SHP77 treated with DMSO at 0.1 percent for 48 hours (cell line): Measurements from ENCODE around the gene ARRB1.
A peak's percentile ranks its signal among the peaks of the same experiment; 100 is the strongest.
"Not testable (repeated sequence)": the region's sequence is repeated elsewhere in the genome, so short reads cannot be mapped to it uniquely, and the experiment has no call there.

Source experiments
- DNase-seq: peaks from one replicate; lab custom pipeline; 2025; lab: John Stamatoyannopoulos, UW

ARRB1 gene

DNA sequence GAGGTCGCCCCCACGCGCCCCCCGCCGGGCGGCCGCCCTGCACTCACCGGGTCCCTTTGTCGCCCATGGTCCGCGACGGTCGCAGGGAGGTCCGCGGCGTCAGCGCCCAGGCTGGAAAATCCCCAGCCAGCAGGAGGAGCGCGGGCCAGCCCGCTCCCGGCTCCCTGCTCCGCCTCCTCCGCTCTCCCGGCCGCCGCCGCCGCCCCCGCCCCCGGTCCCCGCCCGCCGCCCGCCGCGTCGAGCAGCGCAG, at the start of gene ARRB1:
Gene ARRB1 (minus strand): TSS at position 121 of the 250 bp plus-strand sequence. CDS start 54 bp downstream, at position 67.
- DNase-seq: no peak

DNA sequence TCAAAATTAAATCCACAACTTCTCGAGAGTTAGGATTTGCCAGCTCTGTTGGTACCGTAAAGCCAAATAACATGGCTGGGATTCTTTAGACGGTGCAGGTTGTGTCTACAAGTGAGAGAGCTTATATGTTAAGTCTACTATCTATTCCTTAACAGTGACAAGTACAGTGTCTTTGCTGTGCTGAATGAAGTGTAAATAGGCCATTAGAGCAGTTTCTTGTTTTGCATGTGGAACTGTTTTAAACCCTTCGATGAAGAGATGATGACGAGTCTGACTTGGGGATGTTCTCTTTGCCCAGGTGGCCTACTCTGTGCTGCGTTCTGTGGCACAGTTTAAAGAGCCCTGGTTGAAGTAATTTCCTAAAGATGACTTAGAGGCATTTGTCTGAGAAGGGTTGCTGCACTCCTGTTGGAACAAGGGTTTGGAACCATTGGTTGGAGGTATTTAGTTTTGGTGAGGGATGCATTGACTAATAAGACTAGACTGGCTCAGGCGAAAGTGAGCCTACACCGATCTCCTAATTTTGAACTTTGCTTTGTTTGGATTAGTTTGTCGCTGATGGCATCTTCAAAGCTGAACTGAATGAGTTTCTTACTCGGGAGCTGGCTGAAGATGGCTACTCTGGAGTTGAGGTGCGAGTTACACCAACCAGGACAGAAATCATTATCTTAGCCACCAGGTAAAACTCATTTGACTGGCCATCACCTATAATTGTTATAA, 48.8 kb upstream of the ARRB1 start:
- no peak for DNase-seq

DNA sequence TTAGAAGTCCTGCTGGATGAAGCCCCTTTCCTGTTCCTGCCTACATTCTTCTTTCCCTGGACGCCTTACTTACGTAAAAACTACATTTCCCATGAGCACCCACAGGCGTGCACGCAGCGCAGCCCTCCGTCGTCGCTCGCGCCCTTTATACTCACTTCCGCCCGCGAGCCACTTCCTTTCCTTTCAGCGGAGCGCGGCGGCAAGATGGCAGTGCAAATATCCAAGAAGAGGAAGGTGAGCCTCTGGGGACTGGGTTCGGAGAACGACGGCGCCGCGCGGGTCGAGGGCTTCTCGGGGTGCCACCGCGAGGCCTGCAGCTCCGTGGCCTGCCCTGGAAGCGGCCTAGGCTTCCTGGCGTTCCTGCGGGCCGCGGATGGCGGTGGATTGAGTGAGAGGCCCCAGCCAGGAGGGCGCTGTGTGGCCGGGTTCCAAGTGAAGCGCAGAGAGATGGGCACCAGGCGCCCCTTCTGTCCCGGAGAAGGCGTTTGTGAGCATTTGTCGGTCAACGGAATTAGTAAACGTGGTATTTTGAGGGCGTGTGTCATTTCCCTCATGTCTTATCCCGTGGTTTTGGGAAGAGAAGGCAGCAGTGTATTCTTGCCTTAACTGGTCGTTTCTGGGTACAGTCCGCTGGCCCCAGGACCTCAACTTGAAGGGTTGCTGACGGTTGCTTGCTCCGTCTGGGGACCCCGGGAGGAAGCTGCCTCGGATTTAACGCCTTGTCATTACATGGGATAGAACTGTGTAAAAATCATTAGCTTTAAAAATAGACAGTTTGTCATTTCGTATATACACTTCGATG, 48.1 kb upstream of the ARRB1 start, which contains the start of gene RPS3:
Gene RPS3 (plus strand): TSS at position 175 of the 802 bp plus-strand sequence. CDS start 30 bp downstream, at position 205.
- peak; percentile 94 for DNase-seq

DNA sequence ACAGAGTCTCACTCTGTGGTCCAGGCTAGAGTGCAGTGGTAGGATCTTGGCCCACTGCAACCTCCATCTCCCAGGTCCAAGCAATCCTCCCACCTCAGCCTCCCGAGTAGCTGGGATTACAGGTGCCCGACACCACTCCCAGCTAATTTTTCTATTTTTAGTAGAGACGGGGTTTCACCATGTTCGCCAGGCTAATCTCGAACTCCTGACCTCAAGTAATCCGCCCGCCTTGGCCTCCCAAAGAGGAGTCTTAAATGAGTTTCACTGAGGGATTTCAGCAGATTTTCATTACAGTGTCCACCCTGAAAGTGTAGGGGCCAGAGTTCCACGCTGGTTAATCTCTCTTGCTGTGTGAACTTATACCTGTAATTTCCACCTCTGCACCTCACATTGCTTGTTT, 47.4 kb upstream of the ARRB1 start:
- DNase-seq: no peak

DNA sequence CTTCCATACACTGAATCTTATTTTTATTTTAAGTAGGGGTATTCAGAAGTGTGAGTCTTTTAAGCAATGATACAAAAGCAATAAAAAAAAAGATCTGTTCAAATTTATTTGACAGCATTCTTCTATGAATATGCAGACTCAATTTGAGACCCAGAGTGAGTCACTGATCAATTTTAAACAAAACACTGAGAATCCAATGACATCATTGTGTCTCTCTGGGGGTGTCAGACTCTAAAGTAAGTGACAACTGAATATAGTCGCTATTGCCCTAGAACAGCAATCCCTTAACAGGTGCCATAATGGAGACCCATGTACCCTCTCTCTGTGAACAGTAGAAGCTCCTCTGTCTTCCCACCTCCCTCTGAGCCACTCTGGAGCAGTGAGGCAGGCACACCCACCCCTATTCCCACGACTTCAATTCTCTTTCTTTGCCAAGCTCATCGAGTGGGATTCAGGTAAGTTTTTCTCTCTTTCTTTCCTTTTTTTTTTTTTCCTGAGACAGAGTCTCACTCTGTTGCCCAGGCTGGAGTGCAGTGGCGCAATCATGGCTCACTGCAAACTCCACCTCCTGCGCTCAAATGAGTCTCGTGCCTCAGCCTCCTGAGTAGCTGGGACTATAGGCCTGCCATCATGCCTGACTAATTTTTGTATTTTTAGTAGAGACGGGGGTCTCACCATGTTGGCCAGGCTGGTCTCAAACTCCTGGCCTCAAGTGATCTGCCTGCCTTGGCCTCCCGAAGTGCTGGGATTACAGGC, 42.8 kb upstream of the ARRB1 start:
- no peak for DNase-seq

DNA sequence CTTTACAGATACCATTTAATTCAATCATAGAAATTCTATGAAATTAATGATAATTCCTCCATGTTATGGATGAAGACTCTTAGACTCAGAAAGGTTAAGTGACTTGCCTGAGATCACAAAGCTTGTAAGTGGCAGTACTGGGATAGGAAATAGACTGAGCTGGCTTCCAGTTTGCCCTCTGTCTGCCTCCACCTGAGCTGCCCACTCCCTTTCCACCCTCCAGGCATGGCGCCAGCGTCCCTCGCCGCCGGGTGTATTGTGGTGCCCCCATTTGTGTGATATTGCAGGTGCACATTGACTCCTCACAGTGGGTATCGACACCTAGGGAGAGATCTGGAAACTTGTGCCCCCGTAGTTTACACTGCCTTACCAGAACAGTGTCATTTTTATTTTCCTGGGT, 38.5 kb upstream of the ARRB1 start:
- no peak for DNase-seq

DNA sequence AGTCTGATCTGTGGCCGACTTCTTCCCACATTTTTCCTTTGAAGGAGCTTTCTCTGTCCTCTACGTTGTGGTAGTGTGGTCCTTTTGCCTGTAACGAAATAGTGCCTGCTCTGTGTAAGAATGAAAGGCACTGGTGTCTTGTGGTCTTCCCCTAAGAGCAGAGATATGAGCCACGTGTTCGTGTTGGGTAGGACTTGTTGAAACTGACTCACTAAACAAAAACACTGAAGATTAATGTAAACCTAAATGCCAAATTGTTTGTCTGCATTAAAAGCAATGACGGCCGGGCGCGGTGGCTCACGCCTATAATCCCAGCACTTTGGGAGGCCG, 37.8 kb upstream of the ARRB1 start:
- DNase-seq: no peak

DNA sequence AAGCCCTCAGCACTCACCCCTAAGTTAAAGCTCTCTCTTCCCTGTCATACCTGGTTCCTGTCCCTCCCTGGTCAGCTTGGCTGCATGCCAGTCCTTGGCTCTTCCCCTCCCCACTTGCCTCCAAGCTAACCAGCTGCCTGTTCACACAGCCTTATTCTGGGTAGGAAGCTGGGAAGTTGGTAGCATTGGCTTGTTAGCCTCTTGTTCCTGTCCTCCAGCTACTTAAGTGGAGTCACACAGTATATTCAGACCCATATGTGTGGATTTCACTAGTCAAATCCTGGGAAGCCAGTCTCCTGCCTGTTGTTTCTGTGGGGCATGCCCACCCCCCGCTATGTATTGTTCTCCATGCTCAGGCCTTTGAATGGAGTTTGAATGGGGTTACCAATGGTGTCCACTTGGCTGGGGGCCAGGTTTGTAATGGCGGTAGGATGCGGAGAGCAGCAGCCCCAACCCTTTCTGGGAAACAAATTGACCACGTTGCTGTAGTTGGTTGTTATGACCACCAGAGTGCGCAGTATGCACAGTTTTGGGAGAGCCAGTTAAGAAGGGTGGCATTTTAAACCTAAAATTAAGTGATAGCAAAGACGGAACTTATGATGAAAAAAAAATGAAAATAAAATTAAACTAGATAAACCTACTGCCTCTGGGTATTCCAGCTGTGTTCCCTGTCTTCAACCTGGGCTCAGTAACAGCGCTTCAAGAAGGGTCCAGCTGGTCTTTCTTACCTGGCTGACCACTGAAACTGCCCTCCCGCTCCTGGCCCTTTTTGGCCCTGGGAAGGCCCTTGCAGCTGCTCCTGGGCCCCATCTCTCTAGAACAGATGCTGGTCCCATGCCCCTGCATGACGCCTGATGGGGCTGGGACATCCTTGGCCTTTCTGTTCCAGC, 37.2 kb upstream of the ARRB1 start:
- DNase-seq: peak; percentile 82

DNA sequence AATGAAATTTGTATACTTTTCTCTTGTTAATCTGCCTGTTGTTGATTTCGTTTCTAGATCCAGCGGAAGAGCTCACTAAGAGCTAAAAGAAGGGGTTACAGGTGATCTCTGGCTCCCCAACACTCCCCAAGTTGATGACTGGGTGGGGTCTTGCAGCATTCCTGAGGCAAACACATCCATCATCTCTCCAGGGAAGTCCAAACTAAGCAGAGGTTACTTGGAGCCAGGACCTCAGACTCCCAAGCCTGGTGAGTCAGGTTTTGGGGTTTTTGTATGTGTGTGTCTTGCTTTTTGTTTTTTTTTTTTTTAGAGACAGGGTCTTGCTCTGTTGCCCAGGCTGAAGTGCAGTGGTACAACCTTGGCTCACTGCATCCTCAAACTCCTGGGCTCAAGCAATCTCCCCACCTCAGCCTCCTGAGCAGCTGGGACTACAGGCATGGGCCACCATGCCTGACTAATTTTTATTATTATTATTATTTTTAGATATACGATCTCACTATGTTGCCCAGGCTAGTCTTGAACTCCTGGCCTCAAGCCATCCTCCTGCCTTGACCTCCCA, 36.4 kb upstream of the ARRB1 start:
- DNase-seq: no peak

DNA sequence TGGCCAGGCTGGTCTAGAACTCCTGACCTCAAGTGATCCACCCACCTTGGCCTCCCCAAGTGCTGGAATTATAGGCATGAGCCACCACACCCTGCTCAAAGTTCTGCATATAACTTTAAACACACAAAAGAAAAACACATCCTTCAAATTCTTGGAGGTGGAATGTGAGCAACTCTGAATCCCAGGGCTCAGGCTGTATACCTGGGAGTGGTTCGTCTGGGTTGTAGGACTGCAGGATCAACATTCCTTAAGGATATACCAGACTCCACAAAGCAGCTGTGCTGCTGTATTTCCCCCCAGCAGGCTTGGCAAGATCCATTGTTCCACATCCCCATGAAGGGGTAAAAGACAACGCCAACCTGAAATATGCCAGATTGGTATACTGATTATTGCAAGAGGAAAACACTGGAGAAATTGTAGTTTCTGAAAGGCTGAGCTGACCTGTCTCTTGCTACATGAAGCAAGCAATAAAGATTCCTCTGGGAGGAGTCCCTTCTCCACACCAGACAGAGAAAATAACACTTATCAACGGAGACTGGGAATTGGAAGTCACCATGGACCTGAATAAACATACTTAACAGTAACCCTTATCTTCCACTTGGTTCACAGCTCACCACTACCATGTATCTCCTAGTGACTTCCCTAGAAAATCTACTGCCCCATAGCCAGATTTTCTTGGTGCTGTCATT, 35.6 kb upstream of the ARRB1 start:
- DNase-seq: no peak

DNA sequence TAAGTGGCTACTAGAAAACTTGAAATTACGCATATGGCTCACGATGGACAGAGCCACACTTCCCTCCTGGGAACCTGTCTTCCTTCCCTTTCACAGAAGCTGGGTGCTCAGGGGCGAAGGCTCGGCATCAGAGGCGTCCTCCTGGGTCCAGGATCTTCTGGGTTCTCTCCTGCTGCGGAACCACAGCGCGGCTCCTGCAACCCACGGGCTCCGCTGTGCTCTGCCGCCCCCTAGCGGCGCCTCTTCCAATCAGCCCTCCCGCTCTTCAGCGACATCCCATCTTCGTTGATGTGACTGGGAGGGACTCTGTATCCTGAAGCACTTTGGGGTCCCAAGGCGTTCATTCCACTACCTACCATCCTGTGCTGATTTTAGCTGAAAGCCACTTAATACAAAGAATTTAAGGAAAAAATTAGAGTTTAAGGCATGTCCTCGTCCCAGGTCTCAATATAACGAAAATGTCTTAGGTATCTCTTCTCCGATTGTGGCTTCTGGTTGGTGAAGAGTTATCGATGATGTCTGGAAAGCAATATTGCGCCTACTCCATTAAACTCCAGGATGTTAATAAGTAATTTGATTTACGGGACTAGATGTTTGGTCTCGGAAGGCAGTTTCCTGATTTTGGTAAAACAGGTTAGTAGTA, 33.1 kb upstream of the ARRB1 start:
- DNase-seq: peak; percentile 63

DNA sequence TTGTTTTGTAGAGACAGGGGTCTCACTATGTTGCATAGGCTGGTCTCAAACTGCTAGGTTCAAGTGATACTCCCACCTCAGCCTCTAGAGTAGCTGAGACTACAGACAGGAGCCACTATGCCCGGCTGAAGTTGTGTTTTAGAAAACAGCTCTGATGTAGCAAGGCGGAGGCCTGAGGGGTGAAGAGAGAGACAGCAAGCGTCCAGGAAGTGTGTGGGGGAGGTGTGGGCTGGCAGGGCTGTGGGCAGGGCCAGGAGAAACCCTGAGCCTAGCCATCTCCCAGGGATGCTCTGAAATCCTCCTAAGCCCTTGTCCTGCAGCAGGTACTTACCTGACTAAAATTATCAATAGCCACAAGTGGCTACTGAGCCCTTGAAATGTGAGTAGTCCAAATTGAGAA, 31.8 kb upstream of the ARRB1 start:
- no peak for DNase-seq

DNA sequence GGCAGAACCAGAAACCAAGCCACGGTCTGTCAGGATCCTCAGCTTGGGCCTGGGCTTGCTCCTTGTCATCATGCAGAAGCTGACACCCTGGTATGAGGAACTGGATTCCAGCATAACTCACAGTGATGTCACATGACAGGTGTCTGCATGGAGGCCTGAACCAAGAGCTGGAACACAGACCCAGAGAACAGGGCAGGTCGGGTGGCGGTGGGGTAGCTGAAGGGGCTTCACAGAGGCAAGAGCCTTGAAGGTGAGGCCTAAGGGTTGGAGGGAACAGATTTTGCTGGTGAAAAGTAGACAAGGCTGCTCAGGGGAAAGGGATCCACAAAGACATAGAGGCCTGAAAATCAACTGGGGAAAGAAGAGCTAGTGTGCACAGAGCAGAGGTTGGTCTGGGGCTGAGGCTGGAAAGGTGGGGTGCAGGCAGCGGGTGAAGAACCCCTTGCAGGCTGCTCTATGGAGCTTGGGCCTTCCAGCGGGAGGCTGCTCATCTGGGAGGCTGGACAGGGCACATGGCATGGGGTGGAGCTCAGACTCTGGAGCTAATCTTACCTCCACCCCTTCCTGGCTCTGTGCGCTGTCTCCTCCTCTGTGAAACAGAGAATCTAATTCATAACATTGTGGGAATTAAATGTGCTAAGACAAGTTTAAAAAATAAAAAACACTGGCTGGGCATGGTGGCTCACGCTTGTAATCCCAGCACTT, 29.4 kb upstream of the ARRB1 start:
- DNase-seq: no peak

DNA sequence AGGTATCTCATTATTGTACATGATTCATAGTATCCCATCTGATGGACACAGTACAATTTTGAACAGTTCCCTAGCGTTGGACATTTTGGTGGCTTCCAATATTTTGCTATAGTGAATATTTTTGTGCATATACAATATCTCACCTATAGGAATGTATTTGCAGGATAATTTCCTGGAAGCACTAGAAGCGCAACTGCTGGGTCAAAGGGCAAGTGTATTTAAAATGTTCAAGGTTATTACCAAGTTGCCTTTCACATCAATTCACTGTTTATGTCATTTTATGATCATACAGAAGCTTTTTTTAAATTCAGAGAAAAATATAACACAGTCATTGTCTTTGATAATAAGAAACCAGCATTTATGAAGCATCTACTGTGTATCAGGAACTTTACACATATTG, 28.8 kb upstream of the ARRB1 start:
- DNase-seq: no peak

DNA sequence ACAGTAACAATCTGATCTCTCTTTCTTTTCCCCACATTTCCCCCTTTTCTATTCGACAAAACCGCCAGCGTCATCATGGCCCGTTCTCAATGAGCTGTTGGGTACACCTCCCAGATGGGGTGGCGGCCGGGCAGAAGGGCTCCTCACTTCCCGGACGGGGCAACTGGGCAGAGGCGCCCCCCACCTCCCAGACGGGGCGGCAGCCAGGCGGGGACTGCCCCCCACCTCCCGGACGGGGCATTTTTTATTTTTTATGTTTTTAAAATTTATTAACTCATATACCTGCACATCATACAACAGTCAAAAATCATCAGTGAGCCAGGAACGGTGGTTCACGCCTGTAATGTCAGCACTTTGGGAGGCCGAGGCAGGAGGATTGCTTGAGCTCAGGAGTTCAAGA, 27.3 kb upstream of the ARRB1 start:
- not testable (repeated sequence) for DNase-seq

DNA sequence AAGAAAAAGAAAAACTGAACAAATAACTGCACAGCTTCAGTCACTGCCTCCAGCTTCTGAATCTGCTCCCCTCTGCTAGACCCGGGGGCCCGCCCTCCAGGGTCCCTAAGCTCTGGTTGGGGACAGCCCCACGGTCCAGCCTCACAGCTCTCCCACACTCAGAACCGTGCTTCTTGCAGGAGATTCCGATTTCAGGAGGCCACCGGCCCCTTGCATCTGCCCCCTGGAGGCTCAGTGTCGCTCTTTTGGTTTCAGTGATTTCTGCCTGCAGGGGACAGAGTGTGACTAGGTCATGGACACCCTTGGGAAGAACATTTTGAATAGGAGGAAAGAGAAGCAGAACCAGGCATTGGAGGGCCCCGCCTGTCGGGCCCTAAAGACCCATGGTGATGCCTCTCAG, 24.7 kb upstream of the ARRB1 start:
- DNase-seq: no peak

DNA sequence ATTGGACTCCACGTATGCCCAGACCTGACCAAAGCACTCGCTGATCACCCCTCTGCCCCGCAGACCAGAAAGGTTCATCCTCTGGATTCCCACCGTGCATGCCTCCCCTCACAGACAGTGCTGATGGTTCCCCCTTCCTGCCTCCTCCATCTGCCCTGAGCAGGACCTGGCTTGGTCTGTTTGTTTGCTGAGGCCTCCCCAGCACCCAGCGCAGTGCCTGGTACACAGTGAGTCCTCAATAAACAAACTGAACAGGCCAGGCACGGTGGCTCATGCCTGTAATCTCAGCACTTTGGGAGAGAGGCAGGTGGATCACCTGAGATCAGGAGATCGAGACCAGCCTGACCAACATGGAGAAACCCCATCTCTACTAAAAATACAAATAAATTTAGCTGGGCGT, 24.2 kb upstream of the ARRB1 start:
- DNase-seq: no peak

DNA sequence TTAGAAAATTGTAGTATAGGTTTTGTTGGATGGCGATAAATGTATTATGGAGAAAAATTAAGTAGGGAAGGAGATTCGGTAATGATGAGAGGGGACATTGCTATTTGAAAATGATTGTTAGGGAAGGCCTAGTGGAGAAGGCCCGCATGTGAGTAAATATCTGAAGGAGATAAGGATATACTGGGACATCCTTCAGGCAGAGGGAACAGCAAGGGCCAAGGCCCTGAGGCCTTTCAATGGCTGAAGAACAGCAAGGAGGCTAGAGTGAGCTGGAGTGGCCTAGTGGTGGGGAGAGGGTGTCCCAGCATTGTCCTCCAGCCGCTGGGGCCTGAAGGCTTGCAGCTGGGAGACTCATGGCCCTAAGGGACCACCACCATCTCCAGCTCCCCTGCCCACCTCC, 23.2 kb upstream of the ARRB1 start:
- DNase-seq: no peak

DNA sequence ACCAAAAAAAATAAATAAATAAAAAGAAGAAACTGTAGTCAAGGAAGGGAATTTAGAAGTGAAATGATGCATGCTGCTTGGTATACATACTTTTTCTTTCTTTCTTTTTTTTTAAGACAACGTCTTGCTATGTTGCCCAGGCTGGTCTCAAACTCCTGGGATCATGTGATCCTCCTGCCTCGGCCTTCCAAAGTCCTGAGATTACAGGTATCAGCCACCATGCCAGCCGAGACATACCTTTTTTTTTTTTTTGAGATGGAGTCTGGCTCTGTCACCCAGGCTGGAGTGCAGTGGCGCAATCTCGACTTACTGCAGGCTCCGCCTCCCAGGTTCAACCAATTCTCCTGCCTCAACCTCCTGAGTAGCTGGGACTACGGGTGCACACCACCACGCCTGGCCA, 21.7 kb upstream of the ARRB1 start:
- DNase-seq: no peak
